ENCODE data around the gene CMTM8. TPM values are rescaled to one million over a fixed set of nuclear protein-coding genes. Genes with fewer than 3 reads are reported as not detected.

Gene CMTM8
- total and polyA plus RNA-seq, 2 experiments from 2014 or later = 19.9 to 24.5 TPM

DNA sequence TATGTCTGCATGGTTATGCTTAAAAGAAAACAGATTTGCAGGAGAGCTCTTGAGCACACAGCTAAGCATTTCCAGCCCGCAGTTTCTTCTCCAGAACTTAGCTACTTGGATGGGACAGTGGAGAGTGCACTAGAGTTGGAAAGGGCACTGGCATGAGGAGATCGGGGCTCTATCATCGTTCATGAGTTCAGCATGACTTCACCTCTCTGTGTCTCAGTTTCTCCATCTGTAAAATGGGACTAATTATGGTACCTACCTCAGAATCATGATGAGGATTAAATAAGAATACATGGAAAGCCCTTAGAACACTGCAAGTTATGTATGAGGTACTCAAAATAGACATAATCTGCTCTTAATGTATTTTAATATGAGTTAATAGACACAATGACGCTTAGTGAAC, 69.9 kb downstream of the CMTM8 start:
- Histone ChIP-seq H3K4me2 (no peak overlapping the region), H3K9me2 (ENCODE audit: insufficient read depth) (peaks cover 4% of the 10 kb centered on the region; the same call in 1 of the 2 replicates), H3K36me3 (ENCODE audit: insufficient read depth) (no peaks in the 10 kb centered on the region), H3K27me3 (ENCODE audit: insufficient read depth) (no peaks in the 10 kb centered on the region), H2AFZ (no peak overlapping the region), H3K4me1 (ENCODE audit: insufficient read depth) (peaks cover 31% of the 10 kb centered on the region), H3K4me3 (no peak overlapping the region), H3K27ac (ENCODE audit: low read depth) (no peak overlapping the region), H4K20me1 (replicated peaks; ENCODE audit: insufficient read depth) (no peaks in the 10 kb centered on the region), H3K79me2 (replicated peaks; ENCODE audit: insufficient read depth) (no peaks in the 10 kb centered on the region; the same call in 1 of the 2 replicates), H3F3A (replicated peaks; ENCODE audit: low read depth) (no peaks in the 10 kb centered on the region)
- no peak for TF ChIP-seq JUNB (IDR thresholded peaks at IDR 0.05; ENCODE audit: unreplicated experiment)
- TF ChIP-seq, protein P1, sequence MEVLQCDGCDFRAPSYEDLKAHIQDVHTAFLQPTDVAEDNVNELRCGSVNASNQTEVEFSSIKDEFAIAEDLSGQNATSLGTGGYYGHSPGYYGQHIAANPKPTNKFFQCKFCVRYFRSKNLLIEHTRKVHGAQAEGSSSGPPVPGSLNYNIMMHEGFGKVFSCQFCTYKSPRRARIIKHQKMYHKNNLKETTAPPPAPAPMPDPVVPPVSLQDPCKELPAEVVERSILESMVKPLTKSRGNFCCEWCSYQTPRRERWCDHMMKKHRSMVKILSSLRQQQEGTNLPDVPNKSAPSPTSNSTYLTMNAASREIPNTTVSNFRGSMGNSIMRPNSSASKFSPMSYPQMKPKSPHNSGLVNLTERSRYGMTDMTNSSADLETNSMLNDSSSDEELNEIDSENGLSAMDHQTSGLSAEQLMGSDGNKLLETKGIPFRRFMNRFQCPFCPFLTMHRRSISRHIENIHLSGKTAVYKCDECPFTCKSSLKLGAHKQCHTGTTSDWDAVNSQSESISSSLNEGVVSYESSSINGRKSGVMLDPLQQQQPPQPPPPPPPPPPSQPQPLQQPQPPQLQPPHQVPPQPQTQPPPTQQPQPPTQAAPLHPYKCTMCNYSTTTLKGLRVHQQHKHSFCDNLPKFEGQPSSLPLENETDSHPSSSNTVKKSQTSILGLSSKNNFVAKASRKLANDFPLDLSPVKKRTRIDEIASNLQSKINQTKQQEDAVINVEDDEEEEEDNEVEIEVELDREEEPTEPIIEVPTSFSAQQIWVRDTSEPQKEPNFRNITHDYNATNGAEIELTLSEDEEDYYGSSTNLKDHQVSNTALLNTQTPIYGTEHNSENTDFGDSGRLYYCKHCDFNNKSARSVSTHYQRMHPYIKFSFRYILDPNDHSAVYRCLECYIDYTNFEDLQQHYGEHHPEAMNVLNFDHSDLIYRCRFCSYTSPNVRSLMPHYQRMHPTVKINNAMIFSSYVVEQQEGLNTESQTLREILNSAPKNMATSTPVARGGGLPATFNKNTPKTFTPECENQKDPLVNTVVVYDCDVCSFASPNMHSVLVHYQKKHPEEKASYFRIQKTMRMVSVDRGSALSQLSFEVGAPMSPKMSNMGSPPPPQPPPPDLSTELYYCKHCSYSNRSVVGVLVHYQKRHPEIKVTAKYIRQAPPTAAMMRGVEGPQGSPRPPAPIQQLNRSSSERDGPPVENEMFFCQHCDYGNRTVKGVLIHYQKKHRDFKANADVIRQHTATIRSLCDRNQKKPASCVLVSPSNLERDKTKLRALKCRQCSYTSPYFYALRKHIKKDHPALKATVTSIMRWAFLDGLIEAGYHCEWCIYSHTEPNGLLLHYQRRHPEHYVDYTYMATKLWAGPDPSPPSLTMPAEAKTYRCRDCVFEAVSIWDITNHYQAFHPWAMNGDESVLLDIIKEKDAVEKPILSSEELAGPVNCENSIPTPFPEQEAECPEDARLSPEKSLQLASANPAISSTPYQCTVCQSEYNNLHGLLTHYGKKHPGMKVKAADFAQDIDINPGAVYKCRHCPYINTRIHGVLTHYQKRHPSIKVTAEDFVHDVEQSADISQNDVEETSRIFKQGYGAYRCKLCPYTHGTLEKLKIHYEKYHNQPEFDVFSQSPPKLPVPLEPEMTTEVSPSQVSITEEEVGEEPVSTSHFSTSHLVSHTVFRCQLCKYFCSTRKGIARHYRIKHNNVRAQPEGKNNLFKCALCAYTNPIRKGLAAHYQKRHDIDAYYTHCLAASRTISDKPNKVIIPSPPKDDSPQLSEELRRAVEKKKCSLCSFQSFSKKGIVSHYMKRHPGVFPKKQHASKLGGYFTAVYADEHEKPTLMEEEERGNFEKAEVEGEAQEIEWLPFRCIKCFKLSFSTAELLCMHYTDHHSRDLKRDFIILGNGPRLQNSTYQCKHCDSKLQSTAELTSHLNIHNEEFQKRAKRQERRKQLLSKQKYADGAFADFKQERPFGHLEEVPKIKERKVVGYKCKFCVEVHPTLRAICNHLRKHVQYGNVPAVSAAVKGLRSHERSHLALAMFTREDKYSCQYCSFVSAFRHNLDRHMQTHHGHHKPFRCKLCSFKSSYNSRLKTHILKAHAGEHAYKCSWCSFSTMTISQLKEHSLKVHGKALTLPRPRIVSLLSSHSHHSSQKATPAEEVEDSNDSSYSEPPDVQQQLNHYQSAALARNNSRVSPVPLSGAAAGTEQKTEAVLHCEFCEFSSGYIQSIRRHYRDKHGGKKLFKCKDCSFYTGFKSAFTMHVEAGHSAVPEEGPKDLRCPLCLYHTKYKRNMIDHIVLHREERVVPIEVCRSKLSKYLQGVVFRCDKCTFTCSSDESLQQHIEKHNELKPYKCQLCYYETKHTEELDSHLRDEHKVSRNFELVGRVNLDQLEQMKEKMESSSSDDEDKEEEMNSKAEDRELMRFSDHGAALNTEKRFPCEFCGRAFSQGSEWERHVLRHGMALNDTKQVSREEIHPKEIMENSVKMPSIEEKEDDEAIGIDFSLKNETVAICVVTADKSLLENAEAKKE (CRISPR knock-in tag; IDR thresholded peaks at IDR 0.05) = no peak
- TF ChIP-seq, protein P2, sequence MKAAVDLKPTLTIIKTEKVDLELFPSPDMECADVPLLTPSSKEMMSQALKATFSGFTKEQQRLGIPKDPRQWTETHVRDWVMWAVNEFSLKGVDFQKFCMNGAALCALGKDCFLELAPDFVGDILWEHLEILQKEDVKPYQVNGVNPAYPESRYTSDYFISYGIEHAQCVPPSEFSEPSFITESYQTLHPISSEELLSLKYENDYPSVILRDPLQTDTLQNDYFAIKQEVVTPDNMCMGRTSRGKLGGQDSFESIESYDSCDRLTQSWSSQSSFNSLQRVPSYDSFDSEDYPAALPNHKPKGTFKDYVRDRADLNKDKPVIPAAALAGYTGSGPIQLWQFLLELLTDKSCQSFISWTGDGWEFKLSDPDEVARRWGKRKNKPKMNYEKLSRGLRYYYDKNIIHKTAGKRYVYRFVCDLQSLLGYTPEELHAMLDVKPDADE (IDR thresholded peaks at IDR 0.05) = no peak
- TF ChIP-seq, protein P3, sequence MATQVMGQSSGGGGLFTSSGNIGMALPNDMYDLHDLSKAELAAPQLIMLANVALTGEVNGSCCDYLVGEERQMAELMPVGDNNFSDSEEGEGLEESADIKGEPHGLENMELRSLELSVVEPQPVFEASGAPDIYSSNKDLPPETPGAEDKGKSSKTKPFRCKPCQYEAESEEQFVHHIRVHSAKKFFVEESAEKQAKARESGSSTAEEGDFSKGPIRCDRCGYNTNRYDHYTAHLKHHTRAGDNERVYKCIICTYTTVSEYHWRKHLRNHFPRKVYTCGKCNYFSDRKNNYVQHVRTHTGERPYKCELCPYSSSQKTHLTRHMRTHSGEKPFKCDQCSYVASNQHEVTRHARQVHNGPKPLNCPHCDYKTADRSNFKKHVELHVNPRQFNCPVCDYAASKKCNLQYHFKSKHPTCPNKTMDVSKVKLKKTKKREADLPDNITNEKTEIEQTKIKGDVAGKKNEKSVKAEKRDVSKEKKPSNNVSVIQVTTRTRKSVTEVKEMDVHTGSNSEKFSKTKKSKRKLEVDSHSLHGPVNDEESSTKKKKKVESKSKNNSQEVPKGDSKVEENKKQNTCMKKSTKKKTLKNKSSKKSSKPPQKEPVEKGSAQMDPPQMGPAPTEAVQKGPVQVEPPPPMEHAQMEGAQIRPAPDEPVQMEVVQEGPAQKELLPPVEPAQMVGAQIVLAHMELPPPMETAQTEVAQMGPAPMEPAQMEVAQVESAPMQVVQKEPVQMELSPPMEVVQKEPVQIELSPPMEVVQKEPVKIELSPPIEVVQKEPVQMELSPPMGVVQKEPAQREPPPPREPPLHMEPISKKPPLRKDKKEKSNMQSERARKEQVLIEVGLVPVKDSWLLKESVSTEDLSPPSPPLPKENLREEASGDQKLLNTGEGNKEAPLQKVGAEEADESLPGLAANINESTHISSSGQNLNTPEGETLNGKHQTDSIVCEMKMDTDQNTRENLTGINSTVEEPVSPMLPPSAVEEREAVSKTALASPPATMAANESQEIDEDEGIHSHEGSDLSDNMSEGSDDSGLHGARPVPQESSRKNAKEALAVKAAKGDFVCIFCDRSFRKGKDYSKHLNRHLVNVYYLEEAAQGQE (IDR thresholded peaks at IDR 0.05; ENCODE audit: unreplicated experiment) = no peak
- peaks cover 3% of the 10 kb centered on the region for H3K27me3 Mint-ChIP-seq (ENCODE audit: insufficient read depth, low read depth, poor library complexity)
- H3K9me3 Mint-ChIP-seq = no peaks in the 10 kb centered on the region
- no peak overlapping the region for H3K4me3 Mint-ChIP-seq
- DNase-seq (ENCODE audit: low spot score) (no peak), ATAC-seq (no peak)
- H3K4me1 Mint-ChIP-seq = peaks cover 45% of the 10 kb centered on the region
- no peak overlapping the region for H3K27ac Mint-ChIP-seq
- H3K36me3 Mint-ChIP-seq (ENCODE audit: low read depth) = no peaks in the 10 kb centered on the region
